K562 treated with DMSO at 1 percent for 24 hours (cell line): ENCODE measurements around the gene GLRX2. TPM values are rescaled to one million over a fixed set of nuclear protein-coding genes. Genes with fewer than 3 reads are reported as not detected.

Source experiments
- total RNA-seq: library from RNA; unstranded; fragments of 300-600 nt; gene quantifications from 2 replicates; pipeline ENCODE4 v1.2.3, GENCODE V29; 2022; ENCODE audit warnings: low read depth; ENCODE audit not compliant: insufficient read depth

GLRX2 gene
- 51.9 and 62.9 TPM in 2 replicates for total RNA-seq

GRCh38 chr1:193104907-193105820, at the start of gene GLRX2:
GLRX2 (minus strand) TSS chr1:193105414; CDS start chr1:193105382, 32 bp downstream.

GRCh38 chr1:193121616-193122593, 16.7 kb upstream of the GLRX2 start, which contains the start of gene CDC73:
CDC73 (plus strand) TSS chr1:193122031; CDS start chr1:193122201, 170 bp downstream.

GRCh38 chr1:193059282-193060114, 45.7 kb downstream of the GLRX2 start, which contains the start of the genes RO60 and UCHL5:
RO60 (plus strand) TSS chr1:193059612; CDS start chr1:193069055, 9,443 bp downstream.
UCHL5 (minus strand) TSS chr1:193059360; CDS start chr1:193059260, 100 bp downstream.

Other genes with a start within 250 kb of the GLRX2 start
- 44.7 and 49.1 TPM in 2 replicates for gene UCHL5, start 46.1 kb downstream of the GLRX2 start, total RNA-seq
- gene RO60, start 45.8 kb downstream of the GLRX2 start, total RNA-seq, result 33.3 and 42.6 TPM in 2 replicates
- 17.5 and 23.0 TPM in 2 replicates for gene CDC73, start 16.6 kb upstream of the GLRX2 start, total RNA-seq
- not detected in 2 replicates for gene B3GALT2, start 81.2 kb upstream of the GLRX2 start, total RNA-seq